ENCODE results near the gene APBA2.
"Not testable (repeated sequence)": the region's sequence is repeated elsewhere in the genome, so short reads cannot be mapped to it uniquely, and the experiment has no call there.

Gene APBA2

DNA sequence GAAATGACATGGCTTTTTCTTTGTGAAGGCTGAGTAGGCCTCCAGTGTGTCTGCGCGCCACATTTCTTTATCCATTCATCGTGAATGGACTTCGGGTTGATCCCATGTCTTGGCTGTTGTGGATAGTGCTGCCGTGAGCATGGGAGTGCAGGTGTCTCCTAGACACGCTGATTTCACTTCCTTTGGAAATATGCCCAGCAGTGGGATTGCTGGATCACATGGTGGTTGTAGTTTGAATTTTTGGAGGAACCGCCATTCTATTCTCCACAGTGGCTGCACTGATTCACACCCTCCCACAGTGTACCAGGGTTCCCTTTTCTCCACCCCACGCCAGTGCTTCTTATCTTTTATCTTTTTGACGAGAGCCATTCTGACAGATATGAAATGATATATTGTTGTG, 212.2 kb downstream of the APBA2 start:
- H3K4me3 ChIP-seq (ENCODE audit: low read depth, low read length): no peak overlapping the region
- TF ChIP-seq, protein P1, sequence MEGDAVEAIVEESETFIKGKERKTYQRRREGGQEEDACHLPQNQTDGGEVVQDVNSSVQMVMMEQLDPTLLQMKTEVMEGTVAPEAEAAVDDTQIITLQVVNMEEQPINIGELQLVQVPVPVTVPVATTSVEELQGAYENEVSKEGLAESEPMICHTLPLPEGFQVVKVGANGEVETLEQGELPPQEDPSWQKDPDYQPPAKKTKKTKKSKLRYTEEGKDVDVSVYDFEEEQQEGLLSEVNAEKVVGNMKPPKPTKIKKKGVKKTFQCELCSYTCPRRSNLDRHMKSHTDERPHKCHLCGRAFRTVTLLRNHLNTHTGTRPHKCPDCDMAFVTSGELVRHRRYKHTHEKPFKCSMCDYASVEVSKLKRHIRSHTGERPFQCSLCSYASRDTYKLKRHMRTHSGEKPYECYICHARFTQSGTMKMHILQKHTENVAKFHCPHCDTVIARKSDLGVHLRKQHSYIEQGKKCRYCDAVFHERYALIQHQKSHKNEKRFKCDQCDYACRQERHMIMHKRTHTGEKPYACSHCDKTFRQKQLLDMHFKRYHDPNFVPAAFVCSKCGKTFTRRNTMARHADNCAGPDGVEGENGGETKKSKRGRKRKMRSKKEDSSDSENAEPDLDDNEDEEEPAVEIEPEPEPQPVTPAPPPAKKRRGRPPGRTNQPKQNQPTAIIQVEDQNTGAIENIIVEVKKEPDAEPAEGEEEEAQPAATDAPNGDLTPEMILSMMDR (IDR thresholded peaks at IDR 0.05; ENCODE audit: low read depth, low read length, missing control alignments): no peak
- in situ Hi-C loops (cut with HindIII; ENCODE audit: low sequenced_read_pairs): no loop called here
- no peak for DNase-seq (ENCODE audit: low read depth)

DNA sequence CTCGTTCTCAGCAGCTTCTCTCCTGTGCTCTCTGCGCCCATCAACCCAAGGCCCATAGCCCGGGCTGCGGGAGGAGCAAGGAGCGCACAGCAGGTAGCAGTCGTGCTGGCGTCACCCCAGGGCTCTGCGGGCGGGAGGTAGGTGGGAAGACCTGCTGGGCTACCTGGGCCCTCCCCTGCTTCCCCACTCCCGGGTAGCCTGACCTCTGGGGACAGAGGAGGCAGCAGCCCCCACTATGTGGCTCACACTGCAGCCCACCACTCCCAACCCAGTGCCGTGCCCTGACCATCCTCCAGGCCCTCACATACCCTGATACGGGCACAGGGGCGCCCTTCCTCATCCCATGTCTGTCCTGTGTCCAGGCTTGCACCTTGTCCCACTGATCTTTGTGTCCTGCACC, 212.9 kb downstream of the APBA2 start:
- H3K4me3 ChIP-seq (ENCODE audit: low read depth, low read length): no peak overlapping the region
- in situ Hi-C loops (cut with HindIII; ENCODE audit: low sequenced_read_pairs): no loop called here
- TF ChIP-seq, protein P1 (IDR thresholded peaks at IDR 0.05; ENCODE audit: low read depth, low read length, missing control alignments): no peak
- no peak for DNase-seq (ENCODE audit: low read depth)

DNA sequence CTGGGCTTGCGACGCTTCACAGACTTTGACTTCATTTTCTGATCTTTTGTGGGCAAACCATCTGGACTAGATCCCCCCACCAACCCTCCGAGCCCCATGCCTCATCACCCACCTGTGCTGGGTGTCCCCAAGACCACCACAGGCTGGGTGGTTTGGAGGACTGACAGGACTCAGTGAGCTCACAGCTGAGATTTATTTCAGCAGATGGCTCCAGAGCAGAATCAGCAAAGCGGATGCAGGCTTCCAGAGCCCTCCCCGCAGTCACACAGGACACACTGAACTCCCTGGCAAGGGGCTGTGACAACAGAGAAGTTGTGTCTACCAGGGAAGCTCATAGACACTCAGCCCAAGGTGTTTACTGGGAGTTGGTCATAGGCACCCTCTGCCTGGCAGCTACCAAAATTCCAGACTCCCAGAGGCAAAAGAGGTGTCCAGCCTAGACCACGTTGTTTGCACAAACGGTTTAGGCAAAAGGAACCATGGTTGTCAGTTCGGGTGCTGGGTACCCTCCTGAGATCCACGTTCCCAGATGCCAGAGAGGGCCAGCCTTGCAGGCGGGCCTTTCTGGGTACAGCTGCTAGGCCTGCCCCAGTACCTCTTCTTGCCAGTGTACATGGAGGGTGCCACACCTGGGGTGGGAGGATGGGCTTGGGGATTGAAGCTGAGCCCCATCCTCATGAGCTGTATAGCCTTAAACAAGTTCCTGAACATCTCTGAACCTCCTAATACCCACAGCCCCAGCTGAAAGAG, 213.5 kb downstream of the APBA2 start:
- TF ChIP-seq, protein P1 (IDR thresholded peaks at IDR 0.05; ENCODE audit: low read depth, low read length, missing control alignments): no peak
- no peak for DNase-seq (ENCODE audit: low read depth)
- in situ Hi-C loops (cut with HindIII; ENCODE audit: low sequenced_read_pairs): no loop called here
- H3K4me3 ChIP-seq (ENCODE audit: low read depth, low read length): no peak overlapping the region

DNA sequence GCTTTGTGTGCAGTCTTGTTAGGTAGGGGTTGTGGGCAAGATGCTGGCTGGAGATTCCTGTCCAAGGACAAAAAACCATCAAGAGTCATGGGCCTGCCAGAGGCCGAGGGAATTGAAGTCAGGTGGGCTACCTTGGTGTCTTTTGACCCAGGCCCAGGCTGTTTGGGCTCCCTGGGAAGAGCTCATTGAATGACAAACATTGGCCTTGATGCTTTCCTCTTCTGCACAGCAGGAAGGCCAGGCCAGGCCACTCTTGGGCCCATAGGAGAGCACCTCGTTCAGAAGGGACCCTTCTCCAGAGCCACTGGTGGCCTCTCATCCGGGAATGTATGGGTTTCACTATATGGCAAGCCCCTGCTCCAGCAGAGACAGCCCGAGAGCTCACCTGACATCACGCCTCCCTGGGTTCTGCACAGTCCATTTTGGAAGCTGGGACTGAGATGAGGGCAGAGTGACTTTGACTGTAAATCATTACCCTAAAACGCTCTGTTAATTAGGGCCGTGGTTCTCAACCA, 214.8 kb downstream of the APBA2 start:
- no peak for DNase-seq (ENCODE audit: low read depth)
- in situ Hi-C loops (cut with HindIII; ENCODE audit: low sequenced_read_pairs): no loop called here
- H3K4me3 ChIP-seq (ENCODE audit: low read depth, low read length): no peak overlapping the region
- TF ChIP-seq, protein P1 (IDR thresholded peaks at IDR 0.05; ENCODE audit: low read depth, low read length, missing control alignments): no peak

DNA sequence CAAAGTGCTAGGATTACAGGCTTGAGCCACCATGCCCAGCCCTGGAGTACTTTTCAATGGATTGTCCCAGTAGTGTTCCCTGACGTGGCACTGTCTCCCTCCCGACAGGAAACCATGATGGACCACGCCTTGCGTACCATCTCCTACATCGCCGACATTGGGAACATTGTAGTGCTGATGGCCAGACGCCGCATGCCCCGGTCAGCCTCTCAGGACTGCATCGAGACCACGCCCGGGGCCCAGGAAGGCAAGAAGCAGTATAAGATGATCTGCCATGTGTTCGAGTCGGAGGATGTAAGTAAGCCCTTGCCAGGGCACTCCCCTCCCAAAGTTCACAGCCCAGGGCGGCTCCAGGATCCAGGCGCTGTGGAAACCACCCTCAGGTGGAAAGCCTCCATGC, 215.7 kb downstream of the APBA2 start:
- in situ Hi-C loops (cut with HindIII; ENCODE audit: low sequenced_read_pairs): no loop called here
- no peak overlapping the region for H3K4me3 ChIP-seq (ENCODE audit: low read depth, low read length)
- TF ChIP-seq, protein P1 (IDR thresholded peaks at IDR 0.05; ENCODE audit: low read depth, low read length, missing control alignments): no peak
- DNase-seq (ENCODE audit: low read depth): no peak

DNA sequence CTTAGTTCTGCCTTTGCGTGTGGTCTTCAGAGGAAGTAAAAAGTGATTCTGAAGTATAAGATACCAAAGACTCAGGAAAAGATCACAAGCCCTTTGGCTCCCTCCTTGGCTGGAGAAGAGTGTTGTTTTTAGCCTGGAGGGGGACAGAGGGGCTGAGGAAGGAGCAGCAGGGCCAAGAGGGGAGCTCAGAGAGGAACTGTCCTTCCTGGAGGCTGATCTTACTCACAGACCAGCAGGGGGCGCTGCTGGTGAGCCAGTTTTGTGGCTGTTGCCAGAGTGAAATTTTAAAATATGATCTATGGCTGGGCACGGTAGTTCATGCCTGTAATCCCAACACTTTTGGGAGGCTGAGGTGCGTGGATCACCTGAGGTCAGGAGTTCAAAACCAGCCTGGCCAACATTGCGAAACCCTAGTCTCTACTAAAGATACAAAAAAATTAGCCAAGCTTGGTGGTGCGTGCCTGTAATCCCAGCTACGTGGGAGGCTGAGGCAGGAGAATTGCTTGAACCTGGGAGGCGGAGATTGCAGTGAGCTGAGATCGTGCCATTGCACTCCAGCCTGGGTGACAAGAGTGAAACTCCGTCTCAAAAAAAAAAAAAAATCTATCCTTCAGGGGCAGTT, 216.5 kb downstream of the APBA2 start:
- in situ Hi-C loops (cut with HindIII; ENCODE audit: low sequenced_read_pairs); DNase-seq (ENCODE audit: low read depth); H3K4me3 ChIP-seq (ENCODE audit: low read depth, low read length): not testable (repeated sequence)
- TF ChIP-seq, protein P1 (IDR thresholded peaks at IDR 0.05; ENCODE audit: low read depth, low read length, missing control alignments): peak; percentile 75
